Measurements from ENCODE around the gene TRIM27.

GRCh38 chr6:28868873-28869272 is 54.9 kb downstream of the TRIM27 start:
- TF ChIP-seq SUZ12 (IDR thresholded peaks at IDR 0.05; ENCODE audit: extremely low read depth, insufficient read depth, insufficient read length) (no peak), YY1 (IDR thresholded peaks at IDR 0.05; ENCODE audit: insufficient read depth, insufficient read length) (no peak)

All from NT2/D1 (cell line).